ENCODE data around the gene MTARC2. TPM values are rescaled to one million over a fixed set of nuclear protein-coding genes. Genes with fewer than 3 reads are reported as not detected.

Gene MTARC2
- total and polyA plus RNA-seq, 2 donors (not counting 1 experiment from before 2014, with no cell fraction given), result 16.3 to 22.6 TPM

DNA sequence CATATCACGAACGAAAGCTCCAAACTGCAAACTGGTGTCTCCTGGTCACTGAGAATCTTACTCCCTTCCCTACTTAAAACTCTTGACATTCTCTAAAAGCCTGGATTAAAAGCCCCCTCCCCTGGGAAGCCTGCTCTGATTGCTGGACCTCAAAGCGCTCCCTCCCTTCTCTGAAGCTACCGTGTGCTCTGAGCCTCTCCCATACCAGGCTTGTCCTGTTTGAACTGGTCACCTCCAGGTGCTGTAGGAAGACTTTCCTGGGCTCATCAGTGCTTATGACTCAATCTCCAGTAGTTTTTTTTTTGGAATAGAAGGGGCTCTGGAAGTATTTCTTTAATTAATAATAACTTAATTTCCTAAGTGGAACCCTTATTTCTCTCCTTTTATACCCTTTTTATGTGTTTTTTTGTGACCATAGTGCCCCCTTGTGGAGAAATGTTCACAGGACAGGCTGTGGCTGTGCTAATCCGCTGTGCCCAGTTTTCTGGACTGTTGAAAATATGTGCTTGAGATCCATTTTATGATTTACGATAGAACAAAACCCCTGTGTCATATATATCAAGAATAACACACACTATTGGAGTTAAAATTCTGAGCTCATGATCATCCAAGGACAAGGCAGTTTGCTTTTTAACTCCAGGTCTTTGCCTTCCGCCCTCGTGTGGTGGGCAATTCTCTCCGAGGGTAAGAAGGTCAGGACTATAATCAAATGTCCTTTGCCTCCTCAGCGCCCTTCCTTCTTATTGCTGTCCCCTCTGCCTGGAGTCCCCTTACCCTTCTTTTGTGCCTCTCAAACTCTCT, 55.5 kb downstream of the MTARC2 start:
- 89% methylated on average over 8 of the region's 10 CpGs for WGBS (ENCODE audit: insufficient coverage)
- Histone ChIP-seq H3K9ac (ENCODE audit: low read length) (no peak overlapping the region), H3K27ac (ENCODE audit: low read length in 2 of 2) (no peak overlapping the region), H4K20me1 (ENCODE audit: control insufficient read depth, insufficient read depth, low read length, poor library complexity, severe bottlenecking) (no peaks in the 10 kb centered on the region), H3K4me1 (ENCODE audit: control insufficient read depth in 2 of 2, insufficient read depth in 2 of 2, low read length in 2 of 2) (no peaks in the 10 kb centered on the region), H3K79me2 (ENCODE audit: control insufficient read depth, insufficient read depth, low read length) (no peaks in the 10 kb centered on the region), H3K36me3 (replicated peaks in 1 of 2; ENCODE audit: control extremely low read depth in 1 of 2, control insufficient read depth in 1 of 2, extremely low read depth in 1 of 2, insufficient read depth in 2 of 2, low read length in 1 of 2) (no peaks in the 10 kb centered on the region), H2AFZ (ENCODE audit: insufficient read depth, low read depth, low read length, poor library complexity, severe bottlenecking) (no peak overlapping the region), H3K9me3 (ENCODE audit: control extremely low read depth in 1 of 3, control insufficient read depth in 2 of 3, insufficient read depth in 1 of 3, low read length in 2 of 3) (no peaks in the 10 kb centered on the region), H3K27me3 (replicated peaks in 1 of 4; ENCODE audit: control extremely low read depth in 1 of 4, control insufficient read depth in 3 of 4, insufficient read depth in 4 of 4, low read length in 3 of 4) (peaks cover 0 to 2% (median 0%) of the 10 kb centered on the region in 4 experiments), H3K4me2 (replicated peaks; ENCODE audit: low read depth, low read length, poor library complexity, severe bottlenecking) (no peak overlapping the region), H3K4me3 (ENCODE audit: control extremely low read depth in 1 of 5, extremely low read depth in 1 of 5, insufficient read depth in 1 of 5, low read depth in 2 of 5, low read length in 4 of 5) (no peak overlapping the region)
- DNase-seq, result peak; percentile 44
- Mint-ChIP-seq H3K4me3 (no peak overlapping the region), H3K27me3 (no peaks in the 10 kb centered on the region), H3K4me1 (no peaks in the 10 kb centered on the region), H3K9me3 (ENCODE audit: insufficient read depth) (no peaks in the 10 kb centered on the region), H3K27ac (no peak overlapping the region)
- CTCF ChIA-PET, result interaction anchor here (0.6 to 1.4 kb wide), 8 partner anchors 123 to 1652 kb away, joined by 3 to 5 read pairs (median 3); no protein-coding TSS in a partner anchor
- intact Hi-C loops (cut with micrococcal nuclease), result no loop called here
- ATAC-seq (ENCODE audit: low read depth), result no peak
- POLR2A ChIA-PET, result no interaction called here
- TF ChIP-seq, protein P1, sequence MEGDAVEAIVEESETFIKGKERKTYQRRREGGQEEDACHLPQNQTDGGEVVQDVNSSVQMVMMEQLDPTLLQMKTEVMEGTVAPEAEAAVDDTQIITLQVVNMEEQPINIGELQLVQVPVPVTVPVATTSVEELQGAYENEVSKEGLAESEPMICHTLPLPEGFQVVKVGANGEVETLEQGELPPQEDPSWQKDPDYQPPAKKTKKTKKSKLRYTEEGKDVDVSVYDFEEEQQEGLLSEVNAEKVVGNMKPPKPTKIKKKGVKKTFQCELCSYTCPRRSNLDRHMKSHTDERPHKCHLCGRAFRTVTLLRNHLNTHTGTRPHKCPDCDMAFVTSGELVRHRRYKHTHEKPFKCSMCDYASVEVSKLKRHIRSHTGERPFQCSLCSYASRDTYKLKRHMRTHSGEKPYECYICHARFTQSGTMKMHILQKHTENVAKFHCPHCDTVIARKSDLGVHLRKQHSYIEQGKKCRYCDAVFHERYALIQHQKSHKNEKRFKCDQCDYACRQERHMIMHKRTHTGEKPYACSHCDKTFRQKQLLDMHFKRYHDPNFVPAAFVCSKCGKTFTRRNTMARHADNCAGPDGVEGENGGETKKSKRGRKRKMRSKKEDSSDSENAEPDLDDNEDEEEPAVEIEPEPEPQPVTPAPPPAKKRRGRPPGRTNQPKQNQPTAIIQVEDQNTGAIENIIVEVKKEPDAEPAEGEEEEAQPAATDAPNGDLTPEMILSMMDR (IDR thresholded peaks at IDR 0.05), result peak; percentile 87
- no peak for TF ChIP-seq EZH2 (IDR thresholded peaks at IDR 0.05; ENCODE audit: borderline replicate concordance, insufficient read depth, low read depth, low read length, poor library complexity, severe bottlenecking)

DNA sequence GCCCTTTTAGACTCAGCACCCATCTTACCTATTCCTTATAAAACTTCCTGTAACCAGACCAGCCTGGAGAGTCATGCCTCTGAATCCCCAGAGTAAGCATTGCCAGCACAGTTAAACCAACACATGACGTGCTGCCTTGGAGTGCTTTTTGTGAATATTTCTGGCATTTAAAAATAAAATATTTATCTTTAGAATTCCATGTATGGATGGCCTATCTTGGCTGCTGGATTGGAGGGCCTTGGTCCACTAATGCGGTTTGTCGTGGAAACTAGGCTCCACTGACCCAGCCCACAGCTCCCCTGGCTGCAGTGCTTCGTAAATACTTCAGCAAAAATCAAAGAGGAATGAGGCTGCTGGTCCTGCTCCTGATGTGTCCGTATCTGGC, 56.1 kb downstream of the MTARC2 start:
- no peak for ATAC-seq (ENCODE audit: low read depth)
- Mint-ChIP-seq H3K27ac (no peak overlapping the region), H3K9me3 (ENCODE audit: insufficient read depth) (no peaks in the 10 kb centered on the region), H3K4me1 (no peaks in the 10 kb centered on the region), H3K4me3 (no peak overlapping the region), H3K27me3 (no peaks in the 10 kb centered on the region)
- Histone ChIP-seq H4K20me1 (ENCODE audit: control insufficient read depth, insufficient read depth, low read length, poor library complexity, severe bottlenecking) (no peaks in the 10 kb centered on the region), H3K9ac (ENCODE audit: low read length) (no peak overlapping the region), H3K4me1 (ENCODE audit: control insufficient read depth in 2 of 2, insufficient read depth in 2 of 2, low read length in 2 of 2) (no peaks in the 10 kb centered on the region), H3K4me3 (ENCODE audit: control extremely low read depth in 1 of 5, extremely low read depth in 1 of 5, insufficient read depth in 1 of 5, low read depth in 2 of 5, low read length in 4 of 5) (no peak overlapping the region), H2AFZ (ENCODE audit: insufficient read depth, low read depth, low read length, poor library complexity, severe bottlenecking) (no peak overlapping the region), H3K36me3 (replicated peaks in 1 of 2; ENCODE audit: control extremely low read depth in 1 of 2, control insufficient read depth in 1 of 2, extremely low read depth in 1 of 2, insufficient read depth in 2 of 2, low read length in 1 of 2) (no peaks in the 10 kb centered on the region), H3K79me2 (ENCODE audit: control insufficient read depth, insufficient read depth, low read length) (no peaks in the 10 kb centered on the region), H3K4me2 (replicated peaks; ENCODE audit: low read depth, low read length, poor library complexity, severe bottlenecking) (no peak overlapping the region), H3K9me3 (ENCODE audit: control extremely low read depth in 1 of 3, control insufficient read depth in 2 of 3, insufficient read depth in 1 of 3, low read length in 2 of 3) (no peaks in the 10 kb centered on the region), H3K27ac (ENCODE audit: low read length in 2 of 2) (no peak overlapping the region), H3K27me3 (replicated peaks in 1 of 4; ENCODE audit: control extremely low read depth in 1 of 4, control insufficient read depth in 3 of 4, insufficient read depth in 4 of 4, low read length in 3 of 4) (peaks cover 0 to 2% (median 0%) of the 10 kb centered on the region in 4 experiments)
- 92% methylated on average over 3 of the region's 5 CpGs for WGBS (ENCODE audit: insufficient coverage)
- intact Hi-C loops (cut with micrococcal nuclease), result no loop called here
- no peak for DNase-seq
- TF ChIP-seq, protein P1 (IDR thresholded peaks at IDR 0.05), result no peak
- no peak for TF ChIP-seq EZH2 (IDR thresholded peaks at IDR 0.05; ENCODE audit: borderline replicate concordance, insufficient read depth, low read depth, low read length, poor library complexity, severe bottlenecking)
- CTCF ChIA-PET, result interaction anchor here (1.0 to 1.4 kb wide), 6 partner anchors 28 to 1651 kb away, joined by 3 to 5 read pairs (median 3); no protein-coding TSS in a partner anchor
- POLR2A ChIA-PET, result no interaction called here

Measured in B cell (primary cell).